HEK293 (cell line): ENCODE measurements around the gene MAP3K6.

Source experiments
- BCL11A ChIP-seq: fragments of 450-650 bp; formaldehyde crosslinking; IDR thresholded peaks from 2 replicates; pipeline ENCODE4 v1.5.1; 2016; ENCODE audit warnings: low read depth, missing biosample characterization, missing genetic modification characterization
- FEZF1 ChIP-seq: fragments of 450-650 bp; formaldehyde crosslinking; IDR thresholded peaks from 2 replicates; pipeline ENCODE4 v1.5.1; 2016; ENCODE audit warnings: missing biosample characterization, missing genetic modification characterization
- GFI1B ChIP-seq: fragments of 450-650 bp; formaldehyde crosslinking; IDR thresholded peaks from 2 replicates; pipeline ENCODE4 v1.5.1; 2016; ENCODE audit warnings: missing biosample characterization, missing genetic modification characterization
- KLF9 ChIP-seq: fragments of 450-650 bp; formaldehyde crosslinking; IDR thresholded peaks from 2 replicates; pipeline ENCODE4 v1.5.1; 2016; ENCODE audit warnings: missing biosample characterization, missing genetic modification characterization, low read depth
- SETDB1 ChIP-seq: IDR thresholded peaks from one replicate; pipeline ENCODE4 v1.6.1; 2017; ENCODE audit warnings: mild to moderate bottlenecking, low read length, moderate library complexity, mixed read lengths; ENCODE audit not compliant: insufficient read length
- TRIM28 ChIP-seq: IDR thresholded peaks from 2 replicates; pipeline ENCODE4 v1.6.1; 2011; ENCODE audit warnings: low read length, control low read depth, borderline replicate concordance
- ZBTB1 ChIP-seq: fragments of 450-650 bp; formaldehyde crosslinking; IDR thresholded peaks from 2 replicates; pipeline ENCODE4 v1.5.1; 2016; ENCODE audit warnings: missing biosample characterization, missing genetic modification characterization
- ZBTB8A ChIP-seq: fragments of 450-650 bp; formaldehyde crosslinking; IDR thresholded peaks from 2 replicates; pipeline ENCODE4 v1.5.1; 2016; ENCODE audit warnings: missing biosample characterization, missing genetic modification characterization
- ZEB2 ChIP-seq: fragments of 450-650 bp; formaldehyde crosslinking; IDR thresholded peaks from 2 replicates; pipeline ENCODE4 v1.5.1; 2016; ENCODE audit warnings: missing biosample characterization, missing genetic modification characterization
- ZNF10 ChIP-seq: fragments of 450-650 bp; formaldehyde crosslinking; IDR thresholded peaks from 2 replicates; pipeline ENCODE4 v1.5.1; 2017; ENCODE audit warnings: missing biosample characterization, missing genetic modification characterization
- ZNF138 ChIP-seq: fragments of 450-650 bp; formaldehyde crosslinking; IDR thresholded peaks from 2 replicates; pipeline ENCODE4 v1.5.1; 2016; ENCODE audit warnings: missing biosample characterization, missing genetic modification characterization, borderline replicate concordance
- ZNF146 ChIP-seq: fragments of 450-650 bp; formaldehyde crosslinking; IDR thresholded peaks from 2 replicates; pipeline ENCODE4 v1.5.1; 2016; ENCODE audit warnings: missing biosample characterization, missing genetic modification characterization
- ZNF169 ChIP-seq: fragments of 450-650 bp; formaldehyde crosslinking; IDR thresholded peaks from 2 replicates; pipeline ENCODE4 v1.5.1; 2016; ENCODE audit warnings: missing biosample characterization, missing genetic modification characterization
- ZNF19 ChIP-seq: fragments of 450-650 bp; formaldehyde crosslinking; IDR thresholded peaks from 2 replicates; pipeline ENCODE4; 2016; ENCODE audit warnings: missing biosample characterization, missing genetic modification characterization, low read depth
- ZNF302 ChIP-seq: fragments of 450-650 bp; formaldehyde crosslinking; IDR thresholded peaks from 2 replicates; pipeline ENCODE4 v1.5.1; 2016; ENCODE audit warnings: missing biosample characterization, missing genetic modification characterization, low read depth
- ZNF311 ChIP-seq: fragments of 450-650 bp; formaldehyde crosslinking; IDR thresholded peaks from 2 replicates; pipeline ENCODE4 v1.5.1; 2017; ENCODE audit warnings: missing biosample characterization, missing genetic modification characterization, borderline replicate concordance
- ZNF324 ChIP-seq: fragments of 450-650 bp; formaldehyde crosslinking; IDR thresholded peaks from 2 replicates; pipeline ENCODE4 v1.5.1; 2016; ENCODE audit warnings: missing biosample characterization, missing genetic modification characterization
- ZNF335 ChIP-seq: fragments of 450-650 bp; formaldehyde crosslinking; conservative IDR thresholded peaks from 2 replicates; pipeline ENCODE4 v1.5.1; 2016; ENCODE audit warnings: missing biosample characterization, missing genetic modification characterization
- ZNF394 ChIP-seq: fragments of 450-650 bp; formaldehyde crosslinking; IDR thresholded peaks from 2 replicates; pipeline ENCODE4 v1.5.1; 2016; ENCODE audit warnings: missing biosample characterization, missing genetic modification characterization, mild to moderate bottlenecking, moderate library complexity, borderline replicate concordance
- ZNF423 ChIP-seq: fragments of 450-650 bp; formaldehyde crosslinking; IDR thresholded peaks from 2 replicates; pipeline ENCODE4 v1.5.1; 2016; ENCODE audit warnings: missing biosample characterization, missing genetic modification characterization
- ZNF510 ChIP-seq: fragments of 450-650 bp; formaldehyde crosslinking; IDR thresholded peaks from 2 replicates; pipeline ENCODE4 v1.5.1; 2018; ENCODE audit warnings: mild to moderate bottlenecking, missing genetic modification characterization, missing biosample characterization; ENCODE audit not compliant: insufficient replicate concordance
- ZNF521 ChIP-seq: fragments of 450-650 bp; formaldehyde crosslinking; IDR thresholded peaks from 2 replicates; pipeline ENCODE4 v1.5.1; 2017; ENCODE audit warnings: missing biosample characterization, mild to moderate bottlenecking, missing genetic modification characterization
- ZNF623 ChIP-seq: fragments of 450-650 bp; formaldehyde crosslinking; IDR thresholded peaks from 2 replicates; pipeline ENCODE4 v1.5.1; 2016; ENCODE audit warnings: missing biosample characterization, missing genetic modification characterization
- ZNF768 ChIP-seq: fragments of 450-650 bp; formaldehyde crosslinking; IDR thresholded peaks from 2 replicates; pipeline ENCODE4 v1.5.1; 2018; ENCODE audit warnings: missing biosample characterization, mild to moderate bottlenecking, missing genetic modification characterization
- ZNF777 ChIP-seq: fragments of 450-650 bp; formaldehyde crosslinking; IDR thresholded peaks from 2 replicates; pipeline ENCODE4 v1.5.1; 2017; ENCODE audit warnings: missing biosample characterization, missing genetic modification characterization, borderline replicate concordance
- ZXDB ChIP-seq: fragments of 450-650 bp; formaldehyde crosslinking; IDR thresholded peaks from 2 replicates; pipeline ENCODE4 v1.5.1; 2016; ENCODE audit warnings: missing biosample characterization, missing genetic modification characterization
- TF ChIP-seq, protein P1 (sequence below): fragments of 450-650 bp; formaldehyde crosslinking; IDR thresholded peaks from 2 replicates; pipeline ENCODE4 v1.5.1; 2016; ENCODE audit warnings: missing biosample characterization, missing genetic modification characterization
- TF ChIP-seq, protein P2 (sequence below): fragments of 450-650 bp; formaldehyde crosslinking; IDR thresholded peaks from 2 replicates; pipeline ENCODE4 v1.5.1; 2016; ENCODE audit warnings: missing biosample characterization, missing genetic modification characterization
- TF ChIP-seq, protein P3 (sequence below): fragments of 450-650 bp; formaldehyde crosslinking; IDR thresholded peaks from 2 replicates; pipeline ENCODE4 v1.5.1; 2016; ENCODE audit warnings: missing biosample characterization, missing genetic modification characterization, borderline replicate concordance
- TF ChIP-seq, protein P4 (sequence below): fragments of 450-650 bp; formaldehyde crosslinking; IDR thresholded peaks from 2 replicates; pipeline ENCODE4 v1.5.1; 2016; ENCODE audit warnings: missing biosample characterization, missing genetic modification characterization

MAP3K6 gene

GRCh38 chr1:27321813-27322568 lies 44.8 kb downstream of the MAP3K6 start, which contains the start of gene TMEM222 (continued):
- TF ChIP-seq, protein P1, sequence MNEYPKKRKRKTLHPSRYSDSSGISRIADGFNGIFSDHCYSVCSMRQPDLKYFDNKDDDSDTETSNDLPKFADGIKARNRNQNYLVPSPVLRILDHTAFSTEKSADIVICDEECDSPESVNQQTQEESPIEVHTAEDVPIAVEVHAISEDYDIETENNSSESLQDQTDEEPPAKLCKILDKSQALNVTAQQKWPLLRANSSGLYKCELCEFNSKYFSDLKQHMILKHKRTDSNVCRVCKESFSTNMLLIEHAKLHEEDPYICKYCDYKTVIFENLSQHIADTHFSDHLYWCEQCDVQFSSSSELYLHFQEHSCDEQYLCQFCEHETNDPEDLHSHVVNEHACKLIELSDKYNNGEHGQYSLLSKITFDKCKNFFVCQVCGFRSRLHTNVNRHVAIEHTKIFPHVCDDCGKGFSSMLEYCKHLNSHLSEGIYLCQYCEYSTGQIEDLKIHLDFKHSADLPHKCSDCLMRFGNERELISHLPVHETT (tag by site-specific recombination), result peak; percentile 99
- TF ChIP-seq ZXDB (tag by site-specific recombination) (peak; percentile 98), ZNF10 (tag by site-specific recombination) (0 out of 2 replicates have a peak, but pooled peaks have one; percentile 44), ZNF324 (tag by site-specific recombination) (peak; percentile 100), ZNF335 (tag by site-specific recombination) (peak; percentile 83), GFI1B (tag by site-specific recombination) (0 out of 2 replicates have a peak, but pooled peaks have one; percentile 7), ZNF521 (tag by site-specific recombination) (no peak), ZNF768 (tag by site-specific recombination) (no peak), ZNF623 (tag by site-specific recombination) (peak; percentile 36; the same call in 1 of the 2 replicates), ZBTB1 (tag by site-specific recombination) (peak; percentile 73; the same call in 1 of the 2 replicates), ZNF510 (tag by site-specific recombination) (no peak), ZEB2 (tag by site-specific recombination) (peak; percentile 97), ZNF394 (tag by site-specific recombination) (peak; percentile 86), TRIM28 (peak; percentile 55; the same call in 1 of the 2 replicates), ZBTB8A (tag by site-specific recombination) (peak; percentile 84), ZNF311 (tag by site-specific recombination) (no peak), FEZF1 (peak; percentile 88), ZNF146 (0 out of 2 replicates have a peak, but pooled peaks have one; percentile 50), BCL11A (tag by site-specific recombination) (no peak), ZNF169 (tag by site-specific recombination) (no peak), ZNF19 (tag by site-specific recombination) (no peak), KLF9 (tag by site-specific recombination) (peak; percentile 99), SETDB1 (no peak), ZNF138 (tag by site-specific recombination) (no peak), ZNF777 (tag by site-specific recombination) (no peak), ZNF423 (tag by site-specific recombination) (no peak; the same call in 1 of the 2 replicates), ZNF302 (tag by site-specific recombination) (no peak)
- TF ChIP-seq, protein P2, sequence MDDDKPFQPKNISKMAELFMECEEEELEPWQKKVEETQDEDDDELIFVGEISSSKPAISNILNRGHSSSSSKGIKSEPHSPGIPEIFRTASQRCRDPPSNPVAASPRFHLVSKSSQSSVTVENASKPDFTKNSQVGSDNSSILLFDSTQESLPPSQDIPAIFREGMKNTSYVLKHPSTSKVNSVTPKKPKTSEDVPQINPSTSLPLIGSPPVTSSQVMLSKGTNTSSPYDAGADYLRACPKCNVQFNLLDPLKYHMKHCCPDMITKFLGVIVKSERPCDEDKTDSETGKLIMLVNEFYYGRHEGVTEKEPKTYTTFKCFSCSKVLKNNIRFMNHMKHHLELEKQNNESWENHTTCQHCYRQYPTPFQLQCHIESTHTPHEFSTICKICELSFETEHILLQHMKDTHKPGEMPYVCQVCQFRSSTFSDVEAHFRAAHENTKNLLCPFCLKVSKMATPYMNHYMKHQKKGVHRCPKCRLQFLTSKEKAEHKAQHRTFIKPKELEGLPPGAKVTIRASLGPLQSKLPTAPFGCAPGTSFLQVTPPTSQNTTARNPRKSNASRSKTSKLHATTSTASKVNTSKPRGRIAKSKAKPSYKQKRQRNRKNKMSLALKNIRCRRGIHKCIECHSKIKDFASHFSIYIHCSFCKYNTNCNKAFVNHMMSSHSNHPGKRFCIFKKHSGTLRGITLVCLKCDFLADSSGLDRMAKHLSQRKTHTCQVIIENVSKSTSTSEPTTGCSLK (tag by site-specific recombination), result no peak
- TF ChIP-seq, protein P3, sequence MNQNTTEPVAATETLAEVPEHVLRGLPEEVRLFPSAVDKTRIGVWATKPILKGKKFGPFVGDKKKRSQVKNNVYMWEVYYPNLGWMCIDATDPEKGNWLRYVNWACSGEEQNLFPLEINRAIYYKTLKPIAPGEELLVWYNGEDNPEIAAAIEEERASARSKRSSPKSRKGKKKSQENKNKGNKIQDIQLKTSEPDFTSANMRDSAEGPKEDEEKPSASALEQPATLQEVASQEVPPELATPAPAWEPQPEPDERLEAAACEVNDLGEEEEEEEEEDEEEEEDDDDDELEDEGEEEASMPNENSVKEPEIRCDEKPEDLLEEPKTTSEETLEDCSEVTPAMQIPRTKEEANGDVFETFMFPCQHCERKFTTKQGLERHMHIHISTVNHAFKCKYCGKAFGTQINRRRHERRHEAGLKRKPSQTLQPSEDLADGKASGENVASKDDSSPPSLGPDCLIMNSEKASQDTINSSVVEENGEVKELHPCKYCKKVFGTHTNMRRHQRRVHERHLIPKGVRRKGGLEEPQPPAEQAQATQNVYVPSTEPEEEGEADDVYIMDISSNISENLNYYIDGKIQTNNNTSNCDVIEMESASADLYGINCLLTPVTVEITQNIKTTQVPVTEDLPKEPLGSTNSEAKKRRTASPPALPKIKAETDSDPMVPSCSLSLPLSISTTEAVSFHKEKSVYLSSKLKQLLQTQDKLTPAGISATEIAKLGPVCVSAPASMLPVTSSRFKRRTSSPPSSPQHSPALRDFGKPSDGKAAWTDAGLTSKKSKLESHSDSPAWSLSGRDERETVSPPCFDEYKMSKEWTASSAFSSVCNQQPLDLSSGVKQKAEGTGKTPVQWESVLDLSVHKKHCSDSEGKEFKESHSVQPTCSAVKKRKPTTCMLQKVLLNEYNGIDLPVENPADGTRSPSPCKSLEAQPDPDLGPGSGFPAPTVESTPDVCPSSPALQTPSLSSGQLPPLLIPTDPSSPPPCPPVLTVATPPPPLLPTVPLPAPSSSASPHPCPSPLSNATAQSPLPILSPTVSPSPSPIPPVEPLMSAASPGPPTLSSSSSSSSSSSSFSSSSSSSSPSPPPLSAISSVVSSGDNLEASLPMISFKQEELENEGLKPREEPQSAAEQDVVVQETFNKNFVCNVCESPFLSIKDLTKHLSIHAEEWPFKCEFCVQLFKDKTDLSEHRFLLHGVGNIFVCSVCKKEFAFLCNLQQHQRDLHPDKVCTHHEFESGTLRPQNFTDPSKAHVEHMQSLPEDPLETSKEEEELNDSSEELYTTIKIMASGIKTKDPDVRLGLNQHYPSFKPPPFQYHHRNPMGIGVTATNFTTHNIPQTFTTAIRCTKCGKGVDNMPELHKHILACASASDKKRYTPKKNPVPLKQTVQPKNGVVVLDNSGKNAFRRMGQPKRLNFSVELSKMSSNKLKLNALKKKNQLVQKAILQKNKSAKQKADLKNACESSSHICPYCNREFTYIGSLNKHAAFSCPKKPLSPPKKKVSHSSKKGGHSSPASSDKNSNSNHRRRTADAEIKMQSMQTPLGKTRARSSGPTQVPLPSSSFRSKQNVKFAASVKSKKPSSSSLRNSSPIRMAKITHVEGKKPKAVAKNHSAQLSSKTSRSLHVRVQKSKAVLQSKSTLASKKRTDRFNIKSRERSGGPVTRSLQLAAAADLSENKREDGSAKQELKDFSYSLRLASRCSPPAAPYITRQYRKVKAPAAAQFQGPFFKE (tag by site-specific recombination), result peak; percentile 80; the same call in 1 of the 2 replicates
- TF ChIP-seq, protein P4, sequence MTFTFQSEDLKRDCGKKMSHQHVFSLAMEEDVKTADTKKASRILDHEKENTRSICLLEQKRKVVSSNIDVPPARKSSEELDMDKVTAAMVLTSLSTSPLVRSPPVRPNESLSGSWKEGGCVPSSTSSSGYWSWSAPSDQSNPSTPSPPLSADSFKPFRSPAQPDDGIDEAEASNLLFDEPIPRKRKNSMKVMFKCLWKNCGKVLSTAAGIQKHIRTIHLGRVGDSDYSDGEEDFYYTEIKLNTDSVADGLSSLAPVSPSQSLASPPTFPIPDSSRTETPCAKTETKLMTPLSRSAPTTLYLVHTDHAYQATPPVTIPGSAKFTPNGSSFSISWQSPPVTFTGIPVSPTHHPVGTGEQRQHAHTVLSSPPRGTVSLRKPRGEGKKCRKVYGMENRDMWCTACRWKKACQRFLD, result no peak
